IgD-negative memory B cell (primary cell): ENCODE measurements around the gene OR4D9. TPM values are rescaled to one million over a fixed set of nuclear protein-coding genes. Genes with fewer than 3 reads are reported as not detected.

Experiments
- H3K27ac Mint-ChIP-seq, 3 donors: one replicate each; pipeline ENCODE4 v1.8.0; 2020 to 2022; ENCODE audit warnings: mild to moderate bottlenecking in 3 of 3, mixed read lengths in 3 of 3, moderate library complexity in 1 of 3
- H3K27me3 Mint-ChIP-seq: one replicate; pipeline ENCODE4 v1.8.0; 2021; ENCODE audit warnings: mixed read lengths
- H3K36me3 Mint-ChIP-seq: one replicate; pipeline ENCODE4 v1.8.0; 2020; ENCODE audit warnings: mild to moderate bottlenecking, mixed read lengths
- H3K4me1 Mint-ChIP-seq, 3 donors: one replicate each; pipeline ENCODE4 v1.8.0; 2020 to 2022; ENCODE audit warnings: mixed read lengths in 3 of 3, mild to moderate bottlenecking in 1 of 3
- H3K4me3 Mint-ChIP-seq, 4 donors: one replicate each; pipeline ENCODE4 v1.8.0; 2020 to 2022; ENCODE audit warnings: mild to moderate bottlenecking in 4 of 4, mixed read lengths in 4 of 4, moderate library complexity in 3 of 4
- H3K9me3 Mint-ChIP-seq, 3 donors: one replicate each; pipeline ENCODE4 v1.8.0; 2020 to 2021; ENCODE audit warnings: mixed read lengths in 3 of 3, mild to moderate bottlenecking in 1 of 3
- polyA plus RNA-seq: library from polyadenylated mRNA; unstranded; fragments of 300-500 nt; fragmentation: Illumina TruSeq; gene quantifications from one replicate; pipeline ENCODE4 v1.2.3, GENCODE V29; 2021

OR4D9 gene
- polyA plus RNA-seq, 1 donor from 2014 or later, result not detected

DNA sequence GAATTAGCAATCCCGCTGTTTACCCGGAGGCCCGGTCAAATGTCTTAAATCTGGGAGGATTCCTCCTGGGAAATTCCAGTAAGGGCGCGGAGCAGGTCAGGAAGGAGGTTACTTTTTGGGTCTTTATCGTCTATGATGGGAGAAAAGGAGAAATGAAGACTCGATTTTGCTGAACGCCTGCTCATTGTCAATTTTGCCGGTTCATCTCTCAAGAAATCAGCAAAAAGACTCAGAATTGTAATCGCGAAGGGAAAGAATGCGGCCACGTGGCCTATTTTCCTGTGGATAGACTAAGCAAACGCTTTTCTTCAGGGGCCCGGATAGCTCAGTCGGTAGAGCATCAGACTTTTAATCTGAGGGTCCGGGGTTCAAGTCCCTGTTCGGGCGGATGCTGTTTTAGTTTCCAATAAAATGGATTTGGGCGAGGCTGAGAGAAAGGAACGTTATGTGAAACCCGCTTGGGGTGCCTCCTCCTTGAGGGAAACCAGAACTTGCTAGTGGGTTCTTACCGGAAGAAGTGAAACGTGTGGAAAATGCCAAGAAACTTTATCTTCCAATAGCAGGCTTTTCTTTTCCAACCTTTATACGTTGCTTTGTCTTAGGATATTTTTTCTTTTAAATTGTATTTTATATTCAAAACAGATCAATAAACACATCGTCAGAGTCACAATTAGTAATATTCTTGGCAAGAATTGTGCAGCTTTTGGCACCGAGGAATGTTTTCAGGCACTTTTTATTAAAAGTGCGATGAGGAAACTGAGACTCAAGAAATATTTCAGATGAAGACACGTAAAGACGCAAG lies 45.0 kb downstream of the OR4D9 start:
- H3K36me3 Mint-ChIP-seq, result no peaks in the 10 kb centered on the region
- peak overlapping the region; percentile 92 to 100 (median 97) for H3K27ac Mint-ChIP-seq
- peaks cover 0 to 3% (median 0%) of the 10 kb centered on the region in 3 donors for H3K9me3 Mint-ChIP-seq
- peak overlapping the region; percentile 72 to 98 (median 86) for H3K4me3 Mint-ChIP-seq
- peaks cover 35 to 49% (median 37%) of the 10 kb centered on the region in 3 donors for H3K4me1 Mint-ChIP-seq
- peaks cover 11% of the 10 kb centered on the region for H3K27me3 Mint-ChIP-seq

DNA sequence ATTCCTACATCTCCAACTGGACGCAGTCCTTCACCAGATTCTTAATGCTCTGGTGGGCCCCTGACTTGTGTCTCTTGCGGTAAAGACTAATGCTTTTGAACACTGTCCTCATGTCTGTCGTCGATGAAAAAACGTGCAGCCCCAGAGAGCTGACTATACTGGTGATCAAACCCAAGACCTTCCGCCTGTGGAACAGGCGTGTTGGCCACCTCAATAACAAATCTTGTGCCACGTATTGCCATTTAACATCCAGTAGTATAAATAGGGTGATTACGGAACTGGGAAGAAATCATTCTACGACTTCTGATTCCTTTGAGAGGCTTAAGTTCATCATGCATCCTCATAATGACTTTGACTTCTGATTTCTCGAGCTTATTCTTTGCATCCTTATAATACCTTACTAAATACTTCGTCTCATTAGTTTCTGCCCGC lies 45.6 kb downstream of the OR4D9 start:
- Mint-ChIP-seq H3K9me3 (peaks cover 0 to 3% (median 0%) of the 10 kb centered on the region in 3 donors), H3K27me3 (peaks cover 11% of the 10 kb centered on the region), H3K27ac (peak overlapping the region; percentile 90 to 100 (median 97)), H3K4me1 (peaks cover 35 to 43% (median 39%) of the 10 kb centered on the region in 3 donors), H3K4me3 (peak overlapping the region; percentile 71 to 98 (median 86)), H3K36me3 (no peaks in the 10 kb centered on the region)

DNA sequence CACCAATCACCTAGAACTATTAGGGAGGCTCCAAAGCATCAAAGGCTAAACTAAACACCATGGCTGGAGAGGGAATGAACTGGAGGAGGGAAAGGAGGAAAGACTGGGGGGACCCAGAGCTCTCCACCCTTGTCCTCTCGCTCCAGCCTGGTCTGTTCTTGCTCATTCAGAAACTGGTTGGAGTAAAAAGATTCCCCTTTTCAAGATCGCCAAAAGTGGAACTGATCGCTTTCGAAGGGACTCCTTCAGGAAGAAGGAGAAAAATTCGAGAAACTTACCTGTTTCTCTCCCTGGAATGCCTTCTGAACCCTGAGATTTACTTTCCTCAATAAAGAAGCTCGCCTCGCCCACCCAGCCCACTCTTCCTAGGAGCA lies 46.9 kb downstream of the OR4D9 start:
- Mint-ChIP-seq H3K4me3 (peak overlapping the region in 3 of 4 donors; percentile 58 to 98 (median 91)), H3K36me3 (no peaks in the 10 kb centered on the region), H3K27ac (peak overlapping the region; percentile 41 to 100 (median 97)), H3K27me3 (peaks cover 11% of the 10 kb centered on the region), H3K4me1 (peaks cover 32 to 37% (median 35%) of the 10 kb centered on the region in 3 donors), H3K9me3 (peaks cover 0 to 3% (median 0%) of the 10 kb centered on the region in 3 donors)

DNA sequence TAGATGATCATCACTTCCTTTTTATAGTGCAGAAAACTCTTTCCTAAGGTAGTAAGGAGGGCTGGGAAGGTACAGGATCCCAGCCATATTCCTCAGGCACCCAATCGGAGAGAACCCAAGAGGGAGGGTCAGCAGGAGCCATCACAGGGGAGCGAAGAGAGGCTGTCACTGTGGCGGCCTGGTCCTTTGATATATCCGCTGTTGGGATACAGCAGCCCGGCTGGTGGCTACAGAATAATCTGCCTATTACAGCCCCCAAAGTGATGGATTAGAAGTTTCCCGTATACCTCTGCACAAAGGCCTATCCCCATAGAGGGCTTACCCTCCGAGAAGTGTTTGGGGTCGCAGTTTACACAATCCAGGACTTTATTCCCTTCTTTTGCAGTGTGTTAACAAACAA lies 48.5 kb downstream of the OR4D9 start:
- H3K9me3 Mint-ChIP-seq, result peaks cover 0 to 3% (median 0%) of the 10 kb centered on the region in 3 donors
- no peaks in the 10 kb centered on the region for H3K36me3 Mint-ChIP-seq
- peak overlapping the region; percentile 95 to 99 (median 98) for H3K4me3 Mint-ChIP-seq
- peaks cover 11% of the 10 kb centered on the region for H3K27me3 Mint-ChIP-seq
- H3K27ac Mint-ChIP-seq, result peak overlapping the region; percentile 97 to 100 (median 99)
- H3K4me1 Mint-ChIP-seq, result peaks cover 28 to 37% (median 35%) of the 10 kb centered on the region in 3 donors

DNA sequence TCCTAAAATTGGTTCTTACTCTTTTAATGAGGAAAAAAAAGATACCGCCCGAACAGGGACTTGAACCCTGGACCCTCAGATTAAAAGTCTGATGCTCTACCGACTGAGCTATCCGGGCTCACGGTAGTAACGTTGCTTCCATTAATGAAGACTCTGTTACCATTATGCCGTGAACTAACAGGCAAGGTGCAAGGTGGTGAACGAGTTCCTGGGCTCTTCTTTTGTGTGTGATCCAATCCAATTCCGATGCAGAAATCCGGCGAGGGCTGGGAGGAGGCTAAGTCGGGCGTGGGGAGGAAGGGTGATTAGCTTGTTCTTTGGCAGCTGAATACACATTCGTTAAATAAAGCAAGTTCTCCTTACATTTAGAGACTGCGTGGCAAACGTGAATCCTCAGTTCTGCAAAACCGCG lies 49.0 kb downstream of the OR4D9 start:
- H3K27ac Mint-ChIP-seq, result peak overlapping the region; percentile 97 to 100 (median 99)
- H3K27me3 Mint-ChIP-seq, result peaks cover 11% of the 10 kb centered on the region
- H3K36me3 Mint-ChIP-seq, result no peaks in the 10 kb centered on the region
- H3K4me1 Mint-ChIP-seq, result peaks cover 28 to 37% (median 36%) of the 10 kb centered on the region in 3 donors
- H3K9me3 Mint-ChIP-seq, result peaks cover 0 to 3% (median 0%) of the 10 kb centered on the region in 3 donors
- H3K4me3 Mint-ChIP-seq, result peak overlapping the region; percentile 95 to 99 (median 98)

DNA sequence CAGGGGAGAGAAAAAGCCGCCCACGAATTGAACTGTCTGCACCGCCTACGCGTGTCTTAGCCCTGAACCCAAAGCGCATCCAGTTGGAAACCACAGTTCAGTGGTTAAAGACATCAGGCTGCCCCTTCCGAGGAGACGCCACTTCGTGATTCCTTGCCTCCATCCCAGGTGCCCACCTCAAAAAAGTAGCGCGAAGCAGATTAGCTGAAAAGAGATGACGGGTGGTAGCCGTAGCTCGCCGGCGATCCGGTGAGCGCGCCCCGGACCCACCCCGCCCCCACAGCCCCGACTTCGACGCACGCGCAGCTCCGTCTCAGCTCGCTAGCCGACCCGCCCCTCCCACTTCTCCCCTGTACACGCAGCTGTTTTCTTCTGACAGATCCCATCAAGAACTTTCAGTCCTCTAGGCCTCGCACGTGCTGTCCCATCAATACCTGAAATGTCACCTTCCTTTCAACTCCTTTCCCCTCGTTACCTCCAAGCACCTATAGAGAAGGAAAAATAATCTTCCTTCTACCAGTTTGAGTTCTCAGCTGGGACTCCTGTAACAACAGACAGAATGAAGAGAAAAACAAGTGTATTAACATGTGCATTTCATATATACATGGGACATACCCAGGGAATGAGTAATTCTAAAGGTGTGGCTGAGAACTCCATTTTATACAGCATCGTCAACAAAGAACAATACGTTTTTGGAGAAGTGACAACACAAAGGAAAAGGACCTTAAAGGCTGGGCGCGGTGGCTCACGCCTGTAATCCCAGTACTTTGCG lies 49.5 kb downstream of the OR4D9 start:
- H3K27ac Mint-ChIP-seq, result peak overlapping the region; percentile 97 to 100 (median 99)
- H3K36me3 Mint-ChIP-seq, result no peaks in the 10 kb centered on the region
- H3K9me3 Mint-ChIP-seq, result peaks cover 0 to 3% (median 0%) of the 10 kb centered on the region in 3 donors
- peak overlapping the region; percentile 95 to 99 (median 98) for H3K4me3 Mint-ChIP-seq
- H3K4me1 Mint-ChIP-seq, result peaks cover 24 to 36% (median 31%) of the 10 kb centered on the region in 3 donors
- H3K27me3 Mint-ChIP-seq, result peaks cover 7% of the 10 kb centered on the region

DNA sequence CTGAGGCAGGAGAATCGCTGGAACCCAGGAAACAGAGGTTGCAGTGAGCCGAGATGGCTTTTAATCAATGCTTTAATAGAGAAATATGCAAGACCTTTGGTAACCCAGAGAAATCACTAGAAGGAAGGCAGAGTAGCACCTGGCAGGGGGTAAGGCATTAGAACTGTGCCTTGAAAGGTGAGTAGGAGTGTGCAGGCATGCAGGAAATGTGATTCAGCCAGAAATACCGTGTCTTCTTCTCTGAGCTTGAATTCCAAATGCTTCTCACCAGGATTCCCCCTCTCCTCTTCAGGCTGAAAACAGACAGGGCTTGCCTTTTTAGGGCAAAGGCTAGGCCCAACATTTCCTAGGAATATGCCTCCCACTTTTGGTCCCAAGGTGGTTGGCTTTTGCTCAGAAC lies 51.0 kb downstream of the OR4D9 start:
- Mint-ChIP-seq H3K9me3 (peaks cover 0 to 3% (median 0%) of the 10 kb centered on the region in 3 donors), H3K36me3 (no peaks in the 10 kb centered on the region), H3K4me1 (peaks cover 15 to 26% (median 23%) of the 10 kb centered on the region in 3 donors), H3K27me3 (peaks cover 3% of the 10 kb centered on the region), H3K27ac (peak overlapping the region in 2 of 3 donors; percentile 9 to 77), H3K4me3 (peak overlapping the region in 1 of 4 donors; percentile 98)

Other genes starting within 250 kb of the OR4D9 start
- gene OR5AN1, start 152.6 kb upstream of the OR4D9 start, polyA plus RNA-seq, result not detected
- gene OR5A2, start 85.1 kb upstream of the OR4D9 start, polyA plus RNA-seq, result not detected
- gene OR5A1, start 75.1 kb upstream of the OR4D9 start, polyA plus RNA-seq, result not detected
- gene OR4D6, start 54.6 kb upstream of the OR4D9 start, polyA plus RNA-seq, result not detected
- gene OR4D10, start 38.2 kb upstream of the OR4D9 start, polyA plus RNA-seq, result not detected
- gene OR4D11, start 8.0 kb upstream of the OR4D9 start, polyA plus RNA-seq, result not detected
- gene OSBP, start 104.2 kb downstream of the OR4D9 start, polyA plus RNA-seq, result 15.3 TPM
- 6.0 TPM for gene PATL1, start 157.5 kb downstream of the OR4D9 start, polyA plus RNA-seq
- not detected for gene OR10V1, start 202.3 kb downstream of the OR4D9 start, polyA plus RNA-seq
- 4.9 TPM for gene STX3, start 243.8 kb downstream of the OR4D9 start, polyA plus RNA-seq